IPS DF 19.7 (cell line): ENCODE measurements around the gene ZFPM1.
"Not testable (repeated sequence)": the region's sequence is repeated elsewhere in the genome, so short reads cannot be mapped to it uniquely, and the experiment has no call there.

Source experiments
- DNase-seq: peaks from one replicate; pipeline ENCODE4 v3.0.0-alpha.2; 2013; ENCODE audit warnings: low read depth, low spot score

Gene ZFPM1

DNA sequence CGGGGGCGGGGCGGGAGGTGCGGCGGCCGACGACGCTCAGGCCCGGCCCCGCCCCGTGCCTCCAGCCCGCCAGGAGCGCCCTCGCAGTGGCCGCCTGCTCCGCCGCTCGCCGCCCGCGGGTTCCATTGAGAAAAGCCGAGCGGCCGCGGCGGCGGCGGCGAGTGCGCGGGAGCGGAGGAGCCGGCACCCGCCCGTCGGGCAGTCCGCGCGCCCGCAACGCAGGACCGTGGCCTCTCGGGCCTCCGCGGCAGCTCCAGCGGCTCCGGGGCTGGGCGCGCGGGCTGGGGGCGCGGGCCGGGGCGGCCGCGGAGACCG is at the start of gene ZFPM1:
TSS of gene ZFPM1 (plus strand) at position 64 of the 315 bp plus-strand sequence. CDS start 359 bp downstream, outside the sequence.
- no peak for DNase-seq

DNA sequence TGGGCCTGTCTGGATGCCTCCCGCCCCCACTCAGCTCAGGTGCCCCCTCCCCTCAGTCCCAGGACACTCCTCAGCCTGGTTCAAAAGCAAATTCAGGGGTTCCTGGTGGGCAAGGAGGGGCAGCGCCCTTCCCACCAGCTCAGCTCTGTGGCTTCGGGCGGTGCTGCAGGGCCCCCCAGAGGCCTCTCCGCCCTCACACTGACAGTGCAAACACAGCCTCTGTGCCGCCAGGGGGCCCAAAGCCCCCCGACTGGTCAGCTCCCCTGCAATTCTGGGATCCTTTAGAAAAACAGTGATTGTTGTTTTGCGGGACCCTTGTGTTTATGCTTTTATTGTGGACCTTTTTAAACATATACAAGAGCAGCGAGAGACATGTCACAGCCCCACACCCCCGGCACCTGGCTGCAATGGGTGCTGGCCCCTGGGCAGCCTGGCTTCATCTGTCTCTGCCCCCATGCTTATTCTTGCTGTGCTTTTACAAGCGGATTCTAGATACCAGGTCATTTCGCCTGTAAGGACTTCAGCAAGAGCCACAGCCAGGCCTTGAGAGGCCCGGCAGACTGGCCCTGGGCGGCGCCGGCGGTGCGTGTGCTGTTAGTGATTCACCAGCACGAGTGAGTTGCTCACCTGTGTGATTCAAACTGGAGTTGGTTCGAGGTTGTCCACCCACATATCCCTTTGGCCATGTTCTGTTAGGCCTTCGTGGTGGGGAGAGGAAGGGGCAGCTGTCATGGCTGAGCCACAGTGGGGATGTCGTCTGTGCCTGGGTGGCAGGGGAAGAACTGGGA is 49.1 kb upstream of the ZFPM1 start:
- DNase-seq = no peak

DNA sequence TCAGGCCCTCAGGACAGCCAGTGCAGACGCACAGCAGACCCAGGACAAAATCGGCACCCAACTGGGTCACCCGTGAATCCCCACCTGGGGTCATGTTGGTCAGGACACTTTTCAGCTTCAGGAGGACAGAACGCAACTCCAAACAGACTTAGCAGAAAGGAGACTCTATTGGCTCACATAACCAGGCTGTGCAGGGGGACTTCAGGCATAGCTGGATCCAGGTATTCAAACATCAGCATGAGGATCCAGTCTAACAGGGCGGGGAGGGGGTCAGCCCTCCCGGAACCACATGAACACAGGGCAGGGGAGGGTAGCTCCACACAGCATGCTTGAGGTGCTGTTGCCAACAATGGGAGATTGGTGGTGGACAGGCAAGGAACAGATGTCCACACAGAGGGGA is 48.3 kb upstream of the ZFPM1 start:
- DNase-seq = no peak

DNA sequence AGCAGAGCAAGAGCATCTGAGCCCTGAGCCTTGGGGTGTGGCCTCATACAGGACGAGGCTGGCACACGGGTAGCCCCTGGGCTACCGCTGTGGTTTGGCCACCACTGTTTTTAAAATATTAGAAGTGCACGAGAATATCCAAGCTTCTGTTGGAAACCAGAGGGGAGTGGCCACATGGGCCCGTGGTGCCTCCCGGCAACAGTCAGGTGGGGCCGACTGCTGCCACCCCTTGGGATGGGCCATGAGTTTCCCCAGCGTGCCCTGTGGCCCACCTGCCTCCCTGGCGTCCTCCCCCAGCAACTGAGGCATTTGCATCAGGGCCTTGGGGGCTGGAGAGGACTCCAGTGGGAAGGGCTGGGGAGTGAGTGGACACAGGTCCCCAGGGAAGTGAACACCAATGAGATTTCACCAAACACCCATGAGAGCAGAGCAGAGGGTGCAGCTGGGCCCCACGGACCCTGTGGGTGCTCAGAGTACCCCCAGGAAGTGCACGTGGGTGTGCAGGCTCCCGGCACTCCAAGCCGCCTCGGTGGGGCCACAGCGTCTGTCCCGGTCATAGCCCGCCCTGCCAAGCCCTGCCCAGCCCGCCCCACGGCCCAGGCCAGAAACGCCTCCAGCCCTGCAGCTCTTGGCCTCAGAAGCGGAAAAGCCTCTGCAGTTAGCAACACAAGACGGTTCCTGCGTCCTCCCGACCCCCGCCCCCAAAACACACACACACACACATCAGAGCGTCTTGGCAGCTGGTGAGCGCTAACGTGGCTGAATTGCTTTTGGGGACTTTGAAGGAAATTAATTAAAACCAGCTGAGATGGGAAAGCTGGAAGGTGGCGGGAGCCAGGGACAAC is 47.6 kb upstream of the ZFPM1 start:
- no peak for DNase-seq

DNA sequence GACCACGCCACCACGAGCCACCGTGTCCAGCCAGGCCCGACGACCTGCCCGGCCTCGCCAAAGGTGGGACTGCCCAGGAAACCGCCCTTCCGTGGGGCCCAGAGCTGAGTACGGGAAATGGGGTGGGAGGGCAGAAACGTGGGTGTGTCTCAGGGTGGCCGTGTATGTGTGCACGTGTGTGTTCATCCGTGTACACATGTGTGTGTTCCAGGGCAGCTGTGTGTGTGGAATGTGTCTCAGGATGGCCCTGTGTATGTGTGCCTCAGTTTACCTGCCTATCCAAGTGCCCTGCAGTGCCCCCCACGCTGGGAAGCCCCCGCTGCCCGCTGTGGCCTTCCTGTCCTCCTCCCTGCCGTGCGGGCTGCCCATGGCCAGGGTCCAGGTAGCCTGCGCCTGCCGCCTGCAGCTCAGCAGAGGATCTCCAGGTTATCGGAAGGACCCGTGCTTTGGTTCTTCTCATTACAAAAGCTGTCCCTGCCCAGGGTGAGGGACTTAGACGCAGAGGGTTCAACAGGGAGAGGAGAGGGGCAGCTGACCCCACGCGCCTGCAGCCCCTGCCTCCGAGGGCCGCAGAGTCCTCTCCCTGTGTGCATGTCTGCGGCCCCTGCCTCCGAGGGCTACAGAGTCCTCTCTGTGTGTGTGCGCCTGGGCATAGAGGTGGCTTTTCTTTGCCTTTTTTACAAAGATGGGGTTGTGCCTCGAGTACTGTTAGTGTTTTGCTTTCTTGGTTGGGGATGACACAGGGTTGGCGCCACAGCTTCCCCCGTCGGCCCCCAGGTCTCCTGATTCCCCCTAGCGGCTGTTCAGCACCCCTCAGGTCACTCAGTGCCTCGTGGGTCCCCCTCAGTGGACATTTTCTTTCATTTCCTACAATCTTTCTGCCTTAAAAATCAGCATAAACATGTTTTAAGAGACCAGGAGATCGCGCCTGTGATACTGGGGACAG is 46.7 kb upstream of the ZFPM1 start:
- no peak for DNase-seq

DNA sequence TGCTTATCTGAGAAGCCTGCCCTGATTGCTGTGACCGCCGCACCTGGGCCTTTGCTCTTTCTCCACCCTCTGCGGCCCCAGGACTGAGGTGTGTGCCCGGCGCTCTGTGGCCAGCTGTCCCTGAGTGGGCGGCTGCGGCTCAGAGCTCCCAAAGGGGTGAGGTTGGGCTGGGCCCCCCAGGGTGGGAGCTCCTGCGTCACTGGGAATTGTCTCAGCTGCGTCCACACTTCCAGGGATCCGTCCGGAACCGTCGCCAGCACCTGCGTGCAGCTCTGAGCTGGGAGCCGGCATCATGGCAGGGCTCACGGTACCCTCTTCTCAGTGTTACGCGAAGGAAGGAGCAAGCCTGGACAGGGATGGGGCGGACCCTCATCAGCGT is 46.0 kb upstream of the ZFPM1 start:
- DNase-seq = no peak

DNA sequence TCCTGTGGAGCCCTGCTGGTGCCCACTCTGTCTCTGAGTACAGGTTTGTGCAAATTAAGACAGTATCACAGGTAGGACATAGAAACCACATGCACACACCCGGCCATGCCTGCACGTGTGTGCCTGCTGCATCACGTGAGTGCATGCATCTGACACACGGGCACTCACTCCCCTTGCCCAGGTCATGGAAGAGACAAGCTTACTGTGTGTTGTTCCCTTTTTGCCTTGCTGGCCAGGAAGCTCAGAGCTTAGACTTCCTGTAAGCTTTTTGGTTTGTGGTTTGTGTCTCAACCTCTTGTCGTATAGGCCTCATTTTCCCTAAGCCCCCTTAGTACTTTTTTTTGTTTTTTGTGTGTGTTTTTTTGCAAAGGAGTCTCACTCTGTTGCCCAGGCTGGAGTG is 45.3 kb upstream of the ZFPM1 start:
- DNase-seq = no peak

DNA sequence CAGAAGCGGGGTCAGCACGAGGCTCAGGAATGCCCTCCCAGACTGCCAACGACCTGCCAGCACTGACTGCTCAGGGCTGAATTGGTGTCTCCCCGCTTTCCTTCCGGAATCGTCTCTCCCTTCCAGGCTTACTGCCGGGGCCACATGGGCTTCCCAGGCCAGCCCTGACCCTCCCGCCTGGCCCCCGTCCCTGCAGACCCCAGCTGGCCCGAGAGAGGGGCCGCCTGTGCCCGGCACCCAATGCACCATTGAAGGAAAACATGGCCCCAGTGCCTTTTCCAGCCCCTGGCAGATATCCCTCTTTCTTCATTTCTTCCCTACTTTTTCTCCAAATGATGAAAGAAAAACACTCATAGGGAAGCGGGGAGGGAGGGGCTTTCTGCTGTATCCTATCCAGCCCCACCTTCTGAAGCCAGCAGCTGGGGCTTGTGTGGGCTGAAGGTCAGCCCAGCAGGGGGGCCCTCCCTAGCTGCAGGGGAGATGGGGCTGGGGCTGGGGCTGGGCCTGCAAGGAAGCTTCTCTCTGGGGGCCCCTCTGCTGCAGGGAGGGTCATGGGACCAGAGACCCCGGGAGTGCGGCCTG is 44.4 kb upstream of the ZFPM1 start:
- DNase-seq = no peak

DNA sequence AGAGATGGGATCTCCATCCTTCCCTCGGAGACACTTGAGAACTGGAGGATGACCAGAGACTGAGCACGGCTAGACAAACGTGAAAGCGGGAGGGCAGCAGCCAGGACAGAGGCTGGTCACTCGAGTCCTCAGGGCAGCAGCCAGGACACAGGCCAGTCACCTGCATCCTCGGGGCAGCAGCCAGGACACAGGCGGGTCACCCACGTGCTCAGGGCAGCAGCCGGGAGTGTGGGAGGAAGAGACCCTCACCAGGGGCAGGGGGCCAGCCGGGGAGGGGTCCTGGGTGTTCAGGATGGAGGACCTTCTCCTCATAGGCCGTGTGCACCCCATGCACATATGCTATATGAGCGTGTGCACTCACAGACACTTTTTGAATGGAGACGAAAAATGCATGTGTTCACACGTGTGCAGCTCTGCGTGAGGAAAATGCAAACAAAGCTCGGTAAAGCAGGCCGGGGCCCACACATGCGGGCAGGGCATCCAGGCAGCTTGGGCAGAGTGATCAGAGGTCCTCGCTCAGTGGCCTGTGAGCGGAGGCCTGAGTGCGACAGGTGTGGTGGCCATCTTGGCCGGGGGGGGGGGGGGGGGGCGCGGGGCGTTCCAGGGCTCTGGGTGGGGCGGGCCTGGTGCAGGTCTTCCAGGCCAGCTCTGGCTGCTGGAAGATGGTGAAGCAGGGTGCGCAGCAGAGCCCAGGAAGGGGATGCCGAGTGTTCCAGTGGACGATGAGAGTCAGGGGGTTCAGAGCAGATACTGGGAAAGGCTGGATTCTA is 43.6 kb upstream of the ZFPM1 start:
- no peak for DNase-seq

DNA sequence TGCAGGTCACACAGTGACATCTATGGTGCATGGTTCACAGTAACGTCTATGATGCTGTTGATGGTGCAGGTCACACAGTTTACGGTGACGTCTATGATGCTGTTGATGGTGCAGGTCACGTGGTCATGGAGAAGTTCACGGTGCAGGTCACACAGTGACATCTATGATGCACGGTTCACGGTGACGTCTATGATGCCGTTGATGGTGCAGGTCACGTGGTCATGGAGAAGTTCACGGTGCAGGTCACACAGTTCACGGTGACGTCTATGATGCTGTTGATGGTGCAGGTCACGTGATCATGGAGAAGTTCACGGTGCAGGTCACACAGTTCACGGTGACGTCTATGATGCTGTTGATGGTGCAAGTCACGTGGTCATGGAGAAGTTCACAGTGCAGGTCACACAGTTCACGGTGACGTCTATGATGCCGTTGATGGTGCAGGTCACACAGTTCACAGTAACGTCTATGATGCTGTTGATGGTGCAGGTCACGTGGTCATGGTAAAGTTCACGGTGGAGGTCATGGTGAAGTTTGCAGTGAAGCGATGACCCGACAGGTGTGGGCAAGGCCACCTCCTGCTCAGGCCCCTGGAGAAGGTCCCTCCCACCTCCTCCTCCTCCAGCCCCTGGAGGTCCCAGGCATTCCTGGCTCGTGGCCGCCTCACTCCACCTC is 42.6 kb upstream of the ZFPM1 start:
- not testable (repeated sequence) for DNase-seq

DNA sequence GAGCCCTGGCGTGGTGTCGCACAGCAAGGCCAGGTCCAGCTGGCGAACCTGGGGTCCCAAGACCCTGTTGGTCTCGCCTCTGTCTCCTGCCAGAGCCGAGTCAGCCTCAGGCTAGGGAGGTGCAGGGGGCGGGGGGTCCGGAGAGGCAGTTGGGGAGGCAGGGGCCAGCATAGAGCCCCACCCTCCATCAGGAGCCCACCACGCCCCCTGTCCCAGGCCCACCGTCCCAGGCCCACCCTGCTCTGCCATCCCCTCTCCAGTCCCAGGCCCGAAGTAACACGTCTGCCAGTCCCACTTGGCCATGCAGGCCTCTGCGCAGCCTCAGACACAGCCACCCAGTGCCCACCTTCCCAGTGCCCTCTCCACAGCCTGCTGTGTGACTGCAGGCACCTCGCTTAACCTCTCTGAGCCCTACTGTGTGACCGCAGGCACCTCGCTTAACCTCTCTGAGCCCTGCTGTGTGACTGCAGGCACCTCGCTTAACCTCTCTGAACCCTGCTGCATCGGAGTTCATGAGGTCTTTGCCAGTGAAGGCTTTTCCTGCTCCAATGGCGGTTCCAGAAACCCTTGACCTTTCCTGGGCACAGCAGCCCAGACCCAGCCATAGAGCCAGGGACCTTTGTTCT is 41.0 kb upstream of the ZFPM1 start:
- no peak for DNase-seq

DNA sequence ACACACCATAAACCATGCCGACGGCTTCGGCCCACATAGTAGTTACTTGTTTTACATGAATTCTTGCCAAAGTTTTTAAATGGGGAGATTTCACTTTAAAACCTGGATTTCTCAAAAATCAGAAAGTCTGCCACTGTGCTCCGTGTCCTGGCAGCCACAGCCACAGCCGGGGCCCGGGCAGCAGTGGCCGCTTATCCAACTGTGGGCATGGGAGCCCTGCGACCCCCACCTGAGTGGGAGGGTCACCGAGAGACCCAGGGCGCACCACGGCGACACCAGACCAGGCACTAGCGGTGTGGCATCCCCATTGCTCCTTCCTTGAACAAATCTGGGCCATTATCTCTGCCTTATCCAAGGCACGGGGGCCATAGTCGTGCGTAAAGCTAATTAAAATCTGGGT is 40.3 kb upstream of the ZFPM1 start:
- DNase-seq = no peak

DNA sequence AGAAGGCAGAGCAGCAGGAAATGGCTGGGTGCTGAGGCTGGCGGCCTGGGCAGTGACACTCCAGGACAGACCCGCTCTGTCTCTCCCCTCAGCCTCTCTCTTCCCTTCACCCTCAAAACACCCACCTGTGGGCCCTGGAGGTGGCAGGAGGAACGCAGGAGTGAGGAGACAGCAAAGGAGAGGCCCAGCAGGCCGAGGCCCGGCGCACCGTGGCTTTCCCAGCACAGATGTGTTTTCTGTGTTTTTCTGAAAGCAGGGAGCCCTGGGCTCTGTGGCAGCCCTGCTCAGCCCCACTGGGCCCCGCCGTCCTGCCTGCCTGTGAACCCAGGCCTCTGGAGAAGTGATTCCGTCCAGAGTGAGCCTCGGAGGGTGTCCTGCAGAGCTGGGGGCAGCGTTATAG is 39.8 kb upstream of the ZFPM1 start:
- no peak for DNase-seq

DNA sequence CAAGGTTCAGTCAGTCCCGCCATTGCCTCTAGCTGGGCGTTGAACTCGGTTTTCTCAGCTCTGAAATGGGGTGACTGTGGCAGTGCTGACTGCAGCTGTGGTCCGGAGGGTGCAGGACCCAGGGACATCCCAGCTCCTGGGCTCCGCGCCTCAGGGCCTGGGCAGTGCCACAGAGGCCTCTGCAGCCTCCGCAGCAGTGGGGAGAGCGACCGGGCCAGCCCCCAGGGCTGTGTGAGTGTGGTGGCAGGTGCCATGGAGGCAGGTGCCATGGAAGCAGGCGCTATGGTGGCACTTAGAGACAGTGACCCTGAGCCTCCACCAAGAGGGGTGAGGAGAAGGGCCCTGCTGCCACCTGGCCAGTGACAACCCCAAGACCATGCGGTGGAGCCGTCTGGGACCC is 39.4 kb upstream of the ZFPM1 start:
- no peak for DNase-seq

DNA sequence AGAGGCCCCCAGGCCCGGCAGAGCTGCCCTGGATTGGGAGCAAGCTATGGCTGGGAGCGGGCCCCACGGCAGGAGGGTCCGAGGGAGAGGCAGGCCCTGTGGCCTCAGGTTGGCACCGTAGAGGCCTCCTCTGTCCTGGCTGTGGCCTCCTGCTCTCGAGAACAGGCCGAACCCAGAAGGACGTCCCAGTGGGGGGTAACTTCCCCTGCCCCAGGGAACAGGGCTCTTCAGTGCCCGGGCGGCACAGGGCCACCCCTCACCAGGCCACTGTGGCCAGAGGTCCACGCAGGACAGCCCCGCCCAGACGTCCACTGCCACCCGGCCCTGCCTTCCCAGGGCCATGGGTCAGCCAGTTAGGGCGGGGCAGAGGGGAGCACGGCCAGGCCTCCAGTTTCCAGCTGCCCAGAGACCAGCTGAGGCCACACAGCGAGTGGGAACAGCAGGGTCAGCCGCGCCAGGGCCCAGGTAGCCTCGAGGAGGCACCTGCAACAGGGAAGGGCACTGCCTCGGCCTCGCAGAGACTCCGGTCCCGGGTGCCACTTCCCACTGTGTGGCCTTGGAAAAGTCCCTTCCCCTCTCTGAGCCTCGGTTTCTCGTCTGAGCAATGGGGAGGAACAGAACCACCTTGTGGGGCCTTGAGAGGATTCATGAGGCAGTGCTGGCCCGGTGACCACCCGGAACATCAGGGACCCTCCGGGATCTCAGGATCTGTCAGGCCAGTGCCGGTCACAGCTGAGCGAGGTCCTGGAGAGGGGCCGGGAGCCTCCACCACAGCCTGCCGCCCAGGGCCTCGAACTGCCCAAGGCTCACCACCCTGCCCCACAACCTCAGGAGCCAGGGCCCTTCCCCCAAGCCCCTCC is 38.3 kb upstream of the ZFPM1 start:
- no peak for DNase-seq

DNA sequence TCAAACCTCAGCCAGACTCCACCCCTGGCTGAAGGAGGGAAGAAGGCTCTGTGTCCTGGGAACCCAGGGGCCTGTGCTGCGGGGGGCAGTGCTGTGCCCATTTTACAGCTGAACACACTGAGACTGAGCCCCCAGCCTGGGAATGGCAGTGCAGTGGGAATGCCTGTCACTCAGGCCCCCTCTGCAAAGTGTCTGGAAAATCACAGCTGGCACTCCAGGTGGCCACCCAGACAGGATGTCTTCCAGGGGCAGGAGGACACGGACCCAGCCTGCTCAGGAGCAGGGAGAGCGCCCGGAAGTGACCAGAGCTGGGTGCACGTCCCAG is 37.7 kb upstream of the ZFPM1 start:
- no peak for DNase-seq

DNA sequence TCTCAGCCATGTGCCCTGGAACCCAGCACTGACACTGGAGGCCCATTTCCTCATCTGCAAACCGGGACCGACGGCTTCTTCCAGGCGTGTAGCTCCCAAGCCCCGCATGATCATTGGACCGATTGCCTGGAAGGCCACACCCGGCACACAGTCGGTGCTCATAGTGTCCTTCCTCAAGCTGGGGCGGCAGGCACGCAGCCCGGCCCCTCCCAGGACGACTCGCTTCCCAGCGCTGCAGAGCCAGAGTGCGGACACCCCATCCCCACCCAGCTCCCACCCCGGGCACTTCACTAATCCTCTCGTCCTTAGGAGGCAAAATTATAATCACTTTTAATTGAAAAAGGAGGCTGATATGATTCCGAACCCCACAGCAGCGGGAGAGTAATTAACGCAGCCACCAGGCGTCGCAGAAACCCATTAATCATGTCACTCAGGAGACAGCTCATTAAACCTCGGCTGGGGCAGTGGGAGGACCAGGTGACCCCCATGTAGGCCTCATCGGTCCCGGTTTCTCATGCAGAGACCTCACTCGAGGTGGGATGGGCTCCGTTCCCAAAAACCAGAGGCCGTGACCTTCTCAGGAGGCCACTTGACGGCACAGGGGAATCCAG is 37.3 kb upstream of the ZFPM1 start:
- no peak for DNase-seq

DNA sequence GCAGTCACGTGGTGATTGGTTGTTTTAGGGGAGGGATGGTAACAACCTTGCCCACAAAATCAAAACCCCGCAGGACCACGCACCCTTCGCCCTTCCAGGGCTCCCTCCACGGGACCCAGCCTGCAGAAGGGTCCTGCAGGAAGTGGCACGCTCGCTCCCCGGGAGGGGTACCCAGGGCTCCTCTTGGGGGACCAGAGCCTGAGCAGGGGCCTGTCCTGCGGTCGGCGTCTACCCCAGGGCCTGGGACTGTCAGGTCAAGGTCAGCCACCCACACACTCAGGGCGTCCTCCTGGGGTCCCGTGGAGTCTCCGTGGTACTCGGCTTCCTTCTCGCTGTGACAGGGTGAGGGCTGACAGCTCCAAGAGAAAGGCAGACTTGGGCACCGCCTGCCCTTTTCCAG is 36.4 kb upstream of the ZFPM1 start:
- no peak for DNase-seq
